DOHH2 (cell line): ENCODE results near the gene DENR.
"Not testable (repeated sequence)": the region's sequence is repeated elsewhere in the genome, so short reads cannot be mapped to it uniquely, and the experiment has no call there.

ENCODE experiments used
- CTCF ChIP-seq: fragments of 200-600 bp; sonication (generic); IDR thresholded peaks from one replicate; pipeline ENCODE4 v1.5.1; 2014; ENCODE audit warnings: antibody characterized with exemption, mild to moderate bottlenecking, low read depth, low read length; ENCODE audit not compliant: poor library complexity, severe bottlenecking
- EZH2phosphoT487 ChIP-seq: fragments of 200-600 bp; sonication (generic); IDR thresholded peaks from 2 replicates; pipeline ENCODE4 v1.6.1; 2017; ENCODE audit warnings: borderline replicate concordance, mild to moderate bottlenecking, antibody characterized with exemption, low read length, moderate library complexity, mixed read lengths

DNA sequence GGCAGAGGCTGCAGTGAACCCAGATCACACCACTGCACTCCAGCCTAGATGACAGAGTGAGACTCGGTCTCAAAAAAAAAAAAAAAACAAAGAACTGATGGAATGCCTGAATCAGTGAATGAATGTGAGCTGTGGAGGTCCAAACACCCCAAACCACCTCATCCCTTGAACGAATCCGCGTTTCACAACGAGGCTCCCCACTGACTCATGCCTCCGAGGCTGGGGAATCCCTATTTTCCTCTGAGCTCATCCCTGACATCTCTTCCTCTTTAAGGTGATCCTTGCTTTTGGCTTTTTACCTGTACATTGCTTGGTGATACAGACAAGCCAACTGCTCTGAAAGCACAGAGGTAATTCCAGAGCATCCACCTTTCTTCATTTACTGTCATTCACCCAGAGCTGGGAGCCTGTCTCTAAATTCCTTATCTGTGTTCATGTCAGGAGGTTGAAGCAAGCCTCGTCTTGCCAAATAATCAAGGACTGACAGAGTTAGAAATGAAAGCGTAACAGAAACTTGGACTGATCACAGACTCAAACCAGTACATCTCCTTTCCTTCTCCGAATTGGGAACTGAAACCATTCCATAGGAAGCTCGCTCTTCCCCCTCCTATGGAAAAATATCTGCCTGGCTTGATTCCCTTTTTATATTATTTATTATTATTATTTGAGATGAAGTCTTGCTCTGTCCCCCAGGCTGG, 39.0 kb upstream of the DENR start:
- TF ChIP-seq CTCF, EZH2phosphoT487: not testable (repeated sequence)
